GM21737 (cell line): ENCODE measurements around the gene TSFM.

Source experiments
- ATAC-seq: cut with Tn5 transposase; IDR thresholded peaks from one replicate; pipeline ENCODE4 v1.9.1; 2021; ENCODE audit warnings: mild to moderate bottlenecking, moderate library complexity; ENCODE audit not compliant: unreplicated experiment

Gene TSFM

DNA sequence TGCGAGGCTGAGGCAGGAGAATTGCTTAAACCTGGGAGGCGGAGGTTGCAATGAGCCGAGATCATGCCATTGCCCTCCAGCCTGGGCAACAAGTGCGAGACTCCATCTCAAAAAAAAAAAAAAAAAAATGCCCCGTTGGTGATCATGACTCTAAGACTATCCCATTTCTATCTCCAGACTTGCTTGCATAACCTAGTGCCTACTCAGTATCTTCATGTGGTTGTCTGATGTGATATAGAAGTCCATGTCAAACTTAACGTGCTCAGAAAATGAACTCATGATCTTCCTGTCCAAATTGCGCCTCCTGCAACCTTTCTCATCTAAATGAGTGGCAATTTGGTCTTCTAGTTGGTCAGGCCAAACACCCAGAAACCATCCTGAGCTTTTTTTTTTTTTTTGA is 4.7 kb upstream of the TSFM start:
- no peak for ATAC-seq

DNA sequence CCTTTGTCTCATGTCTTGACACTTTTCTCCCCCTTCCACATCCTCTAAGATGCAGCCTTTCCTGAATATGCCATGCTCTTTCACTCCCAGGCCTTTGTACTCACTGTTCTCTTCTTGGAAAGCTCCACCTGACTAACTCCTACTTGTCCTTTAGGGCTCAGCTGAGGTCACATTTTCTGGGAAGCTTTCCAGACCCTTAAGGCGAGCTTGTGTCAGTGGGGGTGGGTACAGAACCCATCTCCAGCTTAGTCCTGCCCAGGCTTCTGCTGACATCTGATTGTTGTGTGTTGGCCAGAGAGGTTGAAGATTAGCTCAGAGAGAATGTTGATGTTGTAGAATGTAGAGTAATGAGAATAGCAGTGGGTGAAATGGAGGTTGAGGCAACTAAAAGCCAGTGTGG is 2.9 kb upstream of the TSFM start:
- ATAC-seq = no peak

DNA sequence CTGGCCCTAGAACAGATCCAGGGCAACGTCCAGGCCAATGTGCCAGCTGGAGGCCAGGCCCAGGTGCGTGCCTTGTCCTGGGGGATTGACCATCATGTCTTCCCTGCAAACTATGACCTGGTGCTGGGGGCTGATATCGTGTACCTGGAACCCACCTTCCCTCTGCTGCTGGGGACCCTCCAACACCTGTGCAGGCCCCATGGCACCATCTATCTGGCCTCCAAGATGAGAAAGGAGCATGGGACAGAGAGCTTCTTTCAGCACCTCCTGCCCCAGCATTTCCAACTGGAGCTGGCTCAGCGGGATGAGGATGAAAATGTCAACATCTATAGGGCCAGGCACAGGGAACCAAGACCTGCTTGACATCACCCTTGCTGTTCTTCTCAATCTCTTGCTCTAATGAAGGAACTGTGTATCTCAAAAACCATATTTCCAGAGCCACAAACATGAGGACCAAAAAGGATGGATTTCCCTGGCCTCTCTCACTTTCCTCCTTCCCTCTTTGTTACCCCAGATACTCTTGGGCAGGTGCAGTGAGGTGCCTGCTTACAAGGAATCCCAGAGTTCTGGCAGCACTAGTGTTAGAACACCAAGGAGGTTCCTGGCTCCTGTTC is 2.2 kb upstream of the TSFM start:
- no peak for ATAC-seq

DNA sequence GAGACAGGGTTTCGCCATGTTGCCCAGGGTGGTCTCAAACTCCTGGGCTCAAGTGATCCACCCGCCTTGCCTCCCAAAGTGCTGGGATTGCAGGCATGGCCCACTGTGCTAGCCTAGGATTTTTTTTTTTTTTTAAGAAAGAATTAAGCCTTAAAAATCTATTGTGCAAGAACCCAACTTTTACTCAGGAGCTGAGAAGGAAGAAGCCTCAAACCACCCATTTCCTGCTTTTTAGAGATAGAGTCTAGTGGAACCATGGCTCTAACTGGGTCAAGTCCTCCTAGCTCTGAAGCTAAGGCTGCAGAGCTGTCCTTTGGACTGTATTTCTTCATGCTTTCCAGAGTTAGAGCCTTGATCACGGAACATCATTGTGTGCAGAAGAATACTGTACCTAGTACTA is 1.3 kb upstream of the TSFM start:
- no peak for ATAC-seq

DNA sequence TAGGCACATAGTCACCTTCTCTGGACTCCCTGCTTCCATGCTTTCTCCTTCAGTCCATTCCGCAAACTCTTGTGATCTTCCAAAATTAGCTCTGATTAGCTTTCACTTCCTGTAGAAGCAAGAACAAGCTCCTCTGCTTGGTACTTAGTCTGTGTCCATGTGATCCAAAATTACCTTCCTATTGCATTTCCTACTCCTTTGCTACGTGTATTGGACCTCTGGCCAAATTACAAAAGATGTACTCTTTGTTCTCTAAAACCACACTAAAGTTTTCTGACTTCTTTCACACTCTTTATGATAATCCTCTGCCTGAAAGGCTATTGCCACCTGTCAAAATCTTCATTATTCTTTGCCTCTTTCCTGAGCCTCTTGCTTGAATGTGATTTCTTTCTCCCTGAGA is 786 bp upstream of the TSFM start:
- ATAC-seq = no peak

DNA sequence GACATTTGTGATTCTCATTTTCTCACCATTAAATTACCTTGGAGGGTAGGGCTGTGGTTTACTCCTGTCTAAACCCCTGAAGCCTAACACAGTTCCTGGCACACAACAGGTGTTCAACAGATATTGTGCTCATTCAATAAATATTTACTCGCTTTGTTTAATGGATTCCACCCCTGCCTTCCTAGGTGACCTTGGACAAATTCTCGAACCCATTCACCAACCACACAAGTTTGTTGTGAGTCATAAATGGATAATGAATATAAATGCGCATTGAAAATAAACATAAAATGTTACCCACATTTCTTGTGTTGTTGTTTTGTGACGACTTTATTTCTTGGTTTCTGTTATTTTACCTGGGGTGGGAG is 362 bp upstream of the TSFM start:
- ATAC-seq = no peak

DNA sequence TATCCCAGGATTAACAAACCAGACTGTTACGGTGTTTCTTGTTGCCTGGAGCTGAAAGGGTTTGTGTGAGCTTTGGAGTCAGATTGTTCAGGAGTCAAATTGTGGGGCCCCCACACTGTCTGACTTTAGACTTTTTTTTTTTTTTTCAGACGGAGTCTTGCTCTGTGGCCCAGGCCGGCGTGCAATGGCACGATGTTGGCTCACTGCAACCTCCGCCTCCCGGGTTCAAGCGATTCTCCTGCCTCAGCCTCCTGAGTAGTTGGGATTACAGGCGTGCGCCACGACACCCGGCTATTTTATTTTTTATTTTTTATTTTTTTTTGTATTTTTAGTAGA is 847 bp downstream of the TSFM start:
- ATAC-seq = no peak

DNA sequence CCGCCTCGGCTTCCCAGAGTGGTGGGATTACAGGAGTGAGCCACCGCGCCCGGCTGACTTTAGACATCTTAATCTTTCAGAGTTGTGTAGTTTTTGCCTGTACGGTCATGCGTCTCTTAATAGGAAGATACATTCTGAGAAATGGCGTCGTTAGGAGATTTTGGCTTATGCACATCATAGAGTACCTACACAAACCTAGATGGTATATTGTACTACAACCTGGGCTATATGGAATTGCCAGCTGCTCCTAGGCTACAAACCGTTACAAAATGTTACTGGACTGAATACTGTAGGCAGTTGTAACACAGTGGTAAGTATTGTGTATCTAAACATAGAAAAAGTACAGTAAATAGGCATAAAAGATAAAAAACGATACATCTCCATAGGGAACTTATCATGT is 1.3 kb downstream of the TSFM start:
- no peak for ATAC-seq

DNA sequence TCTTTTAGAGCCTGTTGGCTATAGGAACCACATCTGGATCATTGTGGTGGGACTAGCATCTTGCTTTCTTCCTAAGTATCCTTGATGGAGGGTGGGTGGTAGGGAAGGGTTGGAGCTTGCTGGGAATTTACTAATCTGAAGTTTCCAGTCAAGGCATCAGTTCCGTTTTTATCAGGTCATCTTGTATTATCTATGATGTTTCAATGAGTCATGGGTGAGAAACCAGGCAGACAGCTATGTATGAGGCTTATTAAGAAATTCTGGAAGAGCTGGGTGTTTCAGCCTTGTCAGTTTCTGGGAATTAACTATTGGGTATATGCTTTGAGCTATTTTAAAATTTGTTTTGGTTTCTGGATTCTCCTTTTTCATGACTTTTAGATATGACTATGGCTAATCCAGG is 11.3 kb downstream of the TSFM start:
- ATAC-seq = no peak

DNA sequence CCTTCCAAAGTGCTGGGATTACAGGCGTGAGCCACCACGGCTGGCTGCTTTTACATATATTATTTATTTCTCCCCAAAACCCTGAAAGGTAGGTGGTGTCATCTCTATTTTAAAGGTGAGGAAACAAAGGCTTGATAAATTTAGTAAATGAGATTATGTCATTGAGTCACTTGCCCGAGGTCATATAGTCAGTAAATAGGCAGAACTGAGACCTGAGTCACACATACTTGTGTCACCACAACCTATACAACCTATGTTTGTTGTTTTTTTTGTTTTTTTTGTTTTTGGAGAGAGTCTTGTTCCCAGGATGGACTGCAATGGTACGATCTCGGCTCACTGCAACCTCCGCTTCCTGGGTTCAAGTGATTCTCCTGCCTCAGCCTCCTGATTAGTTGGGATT is 12.8 kb downstream of the TSFM start:
- no peak for ATAC-seq

DNA sequence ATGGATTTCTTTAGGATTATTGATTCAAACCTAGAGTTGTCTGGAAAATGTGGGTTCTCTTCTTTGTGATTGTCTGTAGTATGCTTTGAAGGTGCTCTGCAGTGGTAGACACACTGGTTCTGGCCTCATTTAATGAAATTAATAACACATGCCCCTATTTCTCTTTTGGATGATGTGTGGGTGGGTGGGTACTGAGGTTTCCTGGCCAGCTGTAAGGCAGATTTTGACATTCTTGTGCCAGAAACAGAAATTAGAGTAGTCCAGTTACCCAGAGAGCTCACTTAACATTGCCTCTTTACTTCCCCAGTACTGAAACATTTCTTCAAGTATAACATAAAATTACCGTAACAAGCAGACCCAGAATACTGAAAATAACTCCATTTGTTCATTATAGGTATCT is 14.4 kb downstream of the TSFM start:
- no peak for ATAC-seq

DNA sequence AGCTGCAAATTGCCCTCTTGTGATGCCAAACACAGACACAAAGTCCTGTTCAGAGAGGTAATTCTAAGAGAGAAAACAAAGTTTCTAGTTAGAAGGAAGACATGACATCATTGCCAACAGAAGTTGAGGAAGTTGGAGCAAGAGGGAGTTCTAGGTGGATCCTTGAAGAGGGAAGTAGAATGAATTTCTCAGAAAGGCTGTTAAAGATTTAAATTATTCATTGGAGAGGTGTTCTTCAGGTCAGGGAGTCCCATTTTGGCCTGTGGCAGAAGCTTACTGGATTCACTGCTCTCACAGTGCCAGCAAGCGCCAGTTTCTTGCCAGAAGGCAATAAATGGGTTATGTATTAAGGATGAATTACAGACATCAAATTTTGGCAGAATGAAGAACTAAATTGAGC is 15.3 kb downstream of the TSFM start:
- ATAC-seq = no peak

DNA sequence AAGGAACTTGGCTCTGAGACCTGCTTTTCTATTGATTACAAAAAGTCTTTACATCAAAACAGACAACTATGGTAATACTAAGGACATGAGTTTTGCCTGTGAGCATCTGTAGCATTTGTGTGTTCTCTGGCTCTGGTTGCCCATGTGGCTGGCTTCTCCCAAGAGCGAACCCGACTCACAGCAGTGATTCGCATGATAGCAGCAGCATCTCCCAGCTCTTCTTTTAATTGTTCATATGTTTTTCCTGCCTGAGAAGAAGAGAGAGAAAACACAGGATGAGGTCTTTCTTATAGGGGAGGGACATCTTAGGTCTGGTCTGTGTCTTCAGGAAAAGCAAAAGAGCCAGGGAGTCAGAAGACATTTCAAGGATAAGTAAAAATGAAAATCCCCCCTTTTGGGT is 18.4 kb downstream of the TSFM start:
- no peak for ATAC-seq

DNA sequence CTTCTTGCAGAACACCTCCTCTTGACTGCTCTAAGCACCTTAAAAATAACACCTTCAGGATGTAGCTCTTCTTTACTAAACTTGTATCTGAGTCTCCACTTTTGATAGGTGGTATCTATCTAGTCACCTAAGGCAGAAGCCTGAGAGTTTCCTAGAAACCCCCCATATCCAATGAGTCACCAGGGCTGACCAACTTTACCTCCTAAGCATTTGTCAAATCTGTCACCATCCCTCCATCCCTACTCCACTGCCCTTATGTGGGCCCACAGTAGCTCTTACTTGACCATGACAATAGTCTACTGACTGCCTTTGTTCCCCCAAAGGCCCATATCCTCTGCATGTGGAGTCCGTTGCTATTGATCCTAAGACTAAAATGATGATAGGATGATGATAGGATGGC is 20.0 kb downstream of the TSFM start:
- no peak for ATAC-seq

DNA sequence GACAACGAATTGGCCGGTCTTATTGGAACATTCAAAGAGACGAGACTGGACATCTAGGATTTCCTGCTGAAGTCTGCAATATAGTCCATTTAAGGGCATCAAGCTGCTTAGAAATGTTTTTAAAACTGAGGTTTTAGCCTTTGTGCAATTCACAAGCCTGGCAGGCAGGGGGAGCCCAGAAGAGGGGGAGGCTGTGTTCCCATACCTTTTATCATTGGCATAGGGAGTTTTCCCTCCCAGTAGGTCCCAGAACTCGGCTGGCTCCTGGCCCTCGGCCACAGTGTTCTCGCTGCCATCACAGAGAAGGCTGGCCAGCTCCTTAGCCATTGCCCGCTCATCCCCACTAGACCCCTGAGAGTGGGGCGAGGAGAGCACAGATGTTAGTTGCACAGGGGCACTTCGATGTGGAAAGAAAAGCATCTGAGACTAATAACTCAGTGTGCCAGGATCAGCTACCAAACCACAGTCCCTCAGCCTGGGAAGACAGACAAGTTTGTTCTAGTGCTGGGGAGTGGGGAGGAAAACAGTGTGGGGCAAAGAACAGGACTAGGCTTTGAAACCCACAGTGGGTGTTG is 20.8 kb downstream of the TSFM start:
- no peak for ATAC-seq

DNA sequence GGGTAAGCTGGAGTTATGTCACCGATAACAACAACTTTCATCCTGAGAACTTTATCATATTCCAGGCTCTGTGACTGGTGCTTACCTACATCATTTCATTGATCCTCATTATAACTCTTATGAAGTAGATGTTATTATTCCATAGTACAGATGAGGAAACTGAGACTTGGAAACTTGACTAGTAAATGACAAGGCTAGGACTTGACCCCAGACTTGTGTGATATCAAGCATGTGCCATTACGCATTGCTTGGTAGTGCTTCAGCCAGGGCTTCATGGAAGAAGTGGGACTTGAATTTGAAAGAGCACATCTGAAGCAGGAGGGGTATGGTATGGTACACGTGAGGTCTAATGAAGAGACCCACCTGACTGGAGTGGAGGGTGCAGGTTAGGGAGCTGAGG is 24.1 kb downstream of the TSFM start:
- ATAC-seq = no peak

DNA sequence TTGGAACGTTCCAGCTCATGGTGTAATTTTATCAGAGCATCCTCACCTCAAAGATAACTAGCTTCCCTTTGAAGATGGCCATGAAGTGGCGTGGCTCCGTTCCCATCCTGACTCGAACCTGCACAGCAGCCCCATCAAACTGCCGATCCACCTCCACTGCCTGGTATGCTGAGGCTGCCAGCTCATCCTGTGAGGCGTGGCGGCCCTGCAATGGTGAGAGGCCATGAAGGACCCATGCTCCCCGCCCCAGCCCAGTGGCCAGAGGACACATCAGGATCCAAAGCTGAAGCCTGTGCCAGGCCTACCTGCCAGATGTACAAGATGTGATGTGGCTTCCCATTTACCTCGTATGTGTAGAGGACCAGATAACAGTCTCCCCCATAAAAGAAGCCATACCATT is 24.7 kb downstream of the TSFM start:
- ATAC-seq = no peak

DNA sequence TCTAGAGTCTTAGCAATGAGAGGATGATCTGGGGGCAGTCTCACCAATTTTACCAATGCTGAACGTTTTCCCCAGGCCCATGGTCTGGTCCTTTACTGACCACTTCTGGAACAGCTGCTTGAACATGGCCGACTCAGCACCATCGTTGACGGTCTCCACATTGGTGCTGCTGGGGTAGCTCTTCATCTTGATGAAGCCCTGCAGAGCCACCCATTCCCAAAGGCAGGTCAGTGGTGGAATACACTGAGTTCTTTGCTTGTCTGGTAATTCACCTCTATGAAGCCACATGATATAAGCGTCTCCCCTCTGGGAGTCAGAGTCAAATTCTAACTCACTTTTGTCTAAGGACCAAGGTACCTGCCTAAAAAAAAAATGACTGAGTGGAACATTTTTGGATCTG is 25.8 kb downstream of the TSFM start:
- no peak for ATAC-seq

DNA sequence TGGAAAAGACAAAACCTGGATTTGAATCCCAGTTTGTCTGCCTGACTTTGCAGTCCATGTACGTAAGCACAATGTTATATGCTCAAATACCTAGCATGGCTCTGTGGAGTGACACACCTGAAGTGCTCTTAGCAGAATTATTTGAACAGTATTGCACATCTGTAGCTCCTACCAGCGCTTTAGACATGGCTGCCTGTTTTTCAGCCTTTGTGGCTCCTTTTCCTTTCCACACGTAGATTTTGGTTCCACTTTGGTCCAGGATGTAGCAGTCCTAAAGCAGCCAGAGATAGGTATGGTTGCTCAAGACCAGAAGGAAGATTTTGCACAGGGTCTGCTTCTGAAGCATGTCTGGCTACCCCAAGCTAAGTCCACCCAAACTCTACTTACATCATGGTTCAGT is 26.8 kb downstream of the TSFM start:
- ATAC-seq = no peak

DNA sequence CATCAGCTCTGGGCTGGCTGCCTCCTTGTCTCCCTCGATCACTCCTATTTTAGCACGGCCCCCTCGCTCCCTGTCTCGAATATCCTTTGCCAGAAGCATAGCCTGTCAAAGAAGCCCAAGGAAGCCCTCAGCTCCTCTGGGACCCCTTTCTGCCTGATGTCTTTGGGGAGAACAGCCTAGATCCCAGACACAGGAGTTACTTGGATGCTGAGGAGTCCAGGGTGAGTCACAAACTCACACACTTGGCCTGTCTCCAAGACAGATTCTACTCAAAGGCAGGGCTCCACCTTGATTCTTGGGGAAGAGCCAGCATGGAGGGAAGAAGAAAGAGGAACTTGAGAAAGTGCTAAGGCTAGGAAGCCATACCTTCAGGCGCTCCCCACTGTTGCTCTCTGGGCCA is 27.9 kb downstream of the TSFM start:
- no peak for ATAC-seq

DNA sequence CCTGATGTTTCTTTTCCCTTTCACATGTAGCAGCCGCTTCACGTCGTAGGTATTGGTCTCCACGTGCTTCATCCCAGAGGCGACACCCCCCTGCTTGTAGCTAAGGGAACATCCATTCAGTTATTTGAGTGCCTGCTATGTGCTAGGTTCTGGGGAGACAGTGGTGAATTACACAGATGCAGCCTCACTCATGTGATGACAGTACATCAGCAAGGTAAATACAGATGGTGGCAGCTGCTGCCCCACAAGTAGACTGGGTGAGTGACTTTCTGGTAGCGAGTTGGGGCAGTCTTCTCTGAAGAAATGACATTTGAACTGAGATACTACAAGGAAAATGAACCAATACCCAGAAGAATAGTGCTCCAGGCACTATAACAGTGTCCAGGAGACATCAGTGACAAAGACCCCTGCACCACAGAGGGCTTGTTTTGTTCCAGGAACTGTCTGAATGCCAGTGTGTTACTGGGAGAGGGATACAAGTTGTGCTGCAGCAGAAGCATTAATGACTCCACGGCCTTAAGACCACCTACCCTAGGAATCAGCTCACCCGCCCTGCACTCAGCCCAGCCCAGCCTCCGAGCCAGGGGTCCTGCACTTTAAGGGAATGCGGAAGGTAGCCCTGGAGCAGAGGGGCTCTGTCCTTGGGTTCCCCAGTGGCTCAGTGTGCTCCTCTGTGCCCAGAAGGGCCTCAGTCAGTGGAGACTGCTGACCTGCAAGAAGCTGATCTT is 28.6 kb downstream of the TSFM start:
- no peak for ATAC-seq

DNA sequence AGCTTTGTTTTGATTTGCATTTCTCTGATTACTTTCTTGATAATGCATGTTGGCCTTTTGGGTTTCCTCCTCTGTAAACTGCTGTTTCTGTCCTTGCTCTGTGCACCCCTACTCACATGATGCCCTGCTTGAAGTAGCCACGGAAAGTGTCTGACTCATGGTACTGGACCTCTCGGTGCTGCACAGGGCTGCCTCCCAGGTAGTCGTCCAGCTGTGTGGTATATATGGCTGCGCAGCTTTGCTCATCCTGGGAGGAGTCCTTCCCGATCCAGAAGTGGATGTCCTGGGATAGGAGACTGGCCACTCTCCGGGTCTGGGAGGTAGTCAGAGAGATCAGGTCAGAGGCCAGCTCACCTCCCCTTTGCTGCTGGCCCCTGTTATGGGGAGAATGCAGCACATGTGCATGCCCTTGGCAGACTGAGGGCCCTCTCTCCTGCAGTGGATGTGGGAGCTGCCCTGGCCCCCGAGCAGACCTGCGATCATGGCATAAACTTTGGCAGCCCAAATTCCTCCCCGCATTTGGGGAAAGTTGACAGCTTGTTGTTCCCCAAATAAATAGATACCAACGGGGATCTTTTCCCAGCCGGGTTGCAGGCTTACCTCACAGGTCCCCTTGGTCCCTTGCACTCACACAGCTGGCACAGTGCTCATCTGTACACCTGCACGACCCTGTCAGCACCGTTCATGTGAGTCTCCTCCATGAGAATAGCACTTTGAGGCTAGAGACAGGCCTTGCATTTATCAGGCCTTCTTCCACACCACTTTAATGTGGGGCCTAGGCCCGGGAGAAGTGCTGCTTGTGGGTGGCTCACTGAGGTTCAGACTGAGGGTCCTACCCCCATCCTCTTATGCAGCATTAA is 30.8 kb downstream of the TSFM start:
- ATAC-seq = no peak
